Inferior parietal cortex (tissue), 1 donor: ENCODE measurements around the gene BRWD1.
"Not testable (repeated sequence)": the region's sequence is repeated elsewhere in the genome, so short reads cannot be mapped to it uniquely, and the experiment has no call there.

Source experiments
- DNase-seq: peaks from one replicate; pipeline ENCODE4 v3.0.0-alpha.2; 2016; ENCODE audit errors: extremely low spot score

Gene BRWD1

GRCh38 chr21:39173716-39174680 lies 139.4 kb downstream of the BRWD1 start:
- DNase-seq: no peak

- DNase-seq: no peak
Observed at GRCh38 chr21:39169906-39170305, 143.5 kb downstream of the BRWD1 start.

DNA sequence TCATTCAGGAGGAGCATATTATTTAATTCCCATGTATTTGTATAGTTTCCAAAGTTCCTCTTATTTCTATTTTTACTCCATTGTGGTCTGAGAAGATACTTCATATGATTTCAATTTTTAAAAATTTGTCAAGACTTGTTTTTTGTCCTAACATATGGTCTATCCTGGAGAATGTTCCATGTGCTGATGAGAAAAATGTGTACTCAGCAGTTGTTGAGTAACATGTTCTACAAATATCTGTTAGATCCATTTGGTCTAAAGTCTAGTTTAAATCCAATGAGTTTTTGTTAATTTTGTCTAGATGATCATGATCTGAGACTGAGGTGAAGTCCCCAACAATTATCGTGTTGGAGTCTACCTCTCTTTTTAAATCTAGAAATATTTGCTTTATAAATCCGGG lies 144.6 kb downstream of the BRWD1 start:
- no peak for DNase-seq

DNA sequence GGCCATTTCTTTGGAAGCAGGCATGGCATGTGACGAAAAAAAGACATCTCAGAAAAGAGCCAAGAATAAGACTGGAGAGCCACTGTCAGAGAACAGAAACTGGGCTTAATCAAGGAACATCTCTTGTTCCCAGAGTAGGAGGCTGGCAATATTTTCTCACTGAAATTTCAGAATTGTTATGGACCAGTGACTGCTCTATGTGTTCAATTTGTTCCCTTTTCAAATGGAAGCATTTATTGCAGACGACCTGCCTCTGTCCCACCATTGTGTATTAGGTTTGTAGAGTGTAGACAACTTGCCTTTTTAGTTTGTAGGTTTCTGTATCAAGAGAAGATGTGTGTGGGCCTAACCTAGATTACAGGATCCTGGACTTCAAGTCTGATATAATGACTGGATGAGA lies 148.9 kb downstream of the BRWD1 start:
- no peak for DNase-seq

GRCh38 chr21:39161064-39161463 lies 152.4 kb downstream of the BRWD1 start:
- DNase-seq: no peak

DNA sequence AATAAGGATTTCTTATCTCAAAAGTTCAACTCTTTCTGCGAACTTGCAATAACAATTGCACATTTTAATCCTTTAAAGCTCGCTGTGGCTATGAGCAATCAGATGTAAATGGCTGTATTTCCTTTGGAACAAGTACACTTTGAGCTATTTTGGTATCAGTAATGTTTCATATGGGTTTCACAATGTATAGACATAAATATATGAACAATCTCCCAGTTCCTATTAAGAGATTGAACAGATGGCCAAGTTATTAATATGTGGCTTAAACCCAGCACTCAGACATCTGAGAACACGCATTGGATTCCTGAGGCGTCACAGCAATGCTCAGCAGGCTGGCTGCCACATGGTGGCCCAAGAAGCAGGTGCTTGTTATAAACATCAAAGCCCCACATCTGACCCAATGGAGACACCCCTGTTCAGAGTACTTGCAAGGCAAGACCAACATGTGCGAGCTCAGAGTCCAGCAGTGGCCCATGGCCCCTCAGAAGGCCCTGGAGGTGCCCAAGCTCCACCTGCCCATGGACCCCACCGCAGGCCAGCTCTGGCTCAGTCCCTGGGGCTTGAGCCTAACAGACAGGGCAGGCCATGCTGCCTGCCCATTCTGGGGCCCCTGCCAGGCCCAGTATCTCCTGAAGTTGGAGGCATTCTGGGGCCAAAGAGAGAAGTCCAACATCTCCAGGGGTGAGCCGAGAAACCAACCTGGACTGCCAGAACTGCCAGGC lies 153.9 kb downstream of the BRWD1 start:
- no peak for DNase-seq

- DNase-seq: not testable (repeated sequence)
Observed at GRCh38 chr21:39157241-39157640, 156.2 kb downstream of the BRWD1 start.

DNA sequence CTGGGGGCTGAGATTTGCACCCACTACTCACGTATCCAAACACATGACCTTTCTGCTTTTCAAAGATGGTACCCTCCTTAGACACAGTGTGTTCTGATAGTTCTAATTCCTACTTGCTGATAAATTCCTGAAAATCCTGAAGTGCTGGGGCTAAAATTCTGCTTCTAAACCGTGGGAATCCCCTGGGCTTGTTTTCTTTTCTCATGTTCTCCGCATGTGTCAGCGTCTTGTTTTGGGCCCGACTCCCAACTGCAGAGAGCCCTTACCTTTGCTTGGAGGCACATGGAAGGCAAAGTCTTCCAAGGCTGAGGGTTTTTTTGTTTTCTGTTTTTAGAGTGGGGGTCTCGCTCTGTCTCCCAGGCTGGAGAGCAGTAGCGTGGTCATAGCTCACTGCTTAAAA lies 157.4 kb downstream of the BRWD1 start:
- no peak for DNase-seq

DNA sequence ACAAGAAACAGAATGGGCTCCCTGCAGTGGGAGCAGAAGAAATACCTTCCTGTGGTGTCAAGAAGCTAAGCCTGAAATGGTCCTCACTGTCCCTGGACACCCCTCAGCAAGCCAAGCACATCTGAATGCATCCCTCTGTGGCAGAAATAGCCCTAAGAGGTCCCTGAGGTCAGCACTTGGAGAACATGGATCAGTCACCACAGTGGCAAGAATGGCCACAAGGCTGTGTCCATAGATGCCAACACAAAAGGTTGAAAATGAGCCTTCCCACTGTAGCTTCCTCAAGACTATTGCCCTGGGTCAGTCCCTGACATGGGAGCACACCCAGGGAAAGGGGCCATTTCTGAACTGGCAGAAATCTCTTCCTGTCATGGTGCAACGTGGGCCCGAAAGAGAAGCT lies 157.9 kb downstream of the BRWD1 start:
- DNase-seq: no peak

DNA sequence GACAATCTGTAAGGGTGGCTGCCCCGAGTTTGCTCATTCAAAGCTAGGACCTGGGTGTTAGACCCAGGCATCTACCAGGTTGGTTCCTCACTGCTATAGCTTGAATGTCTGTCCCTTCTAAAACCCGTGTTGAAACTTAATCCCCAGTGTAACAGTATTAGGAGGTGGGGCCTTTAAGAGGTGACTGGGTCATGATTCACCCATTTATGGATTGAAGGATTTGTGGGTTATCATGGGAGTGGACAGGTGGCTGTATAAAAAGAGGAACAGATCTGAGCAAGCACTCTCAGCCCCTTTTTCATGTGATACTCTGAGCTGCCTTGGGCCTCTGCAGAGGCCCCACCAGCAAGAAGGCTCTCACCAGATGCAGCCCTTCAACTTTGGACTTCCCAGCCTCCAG lies 159.6 kb downstream of the BRWD1 start:
- no peak for DNase-seq

- no peak for DNase-seq
Observed at GRCh38 chr21:39153373-39153772, 160.1 kb downstream of the BRWD1 start.

DNA sequence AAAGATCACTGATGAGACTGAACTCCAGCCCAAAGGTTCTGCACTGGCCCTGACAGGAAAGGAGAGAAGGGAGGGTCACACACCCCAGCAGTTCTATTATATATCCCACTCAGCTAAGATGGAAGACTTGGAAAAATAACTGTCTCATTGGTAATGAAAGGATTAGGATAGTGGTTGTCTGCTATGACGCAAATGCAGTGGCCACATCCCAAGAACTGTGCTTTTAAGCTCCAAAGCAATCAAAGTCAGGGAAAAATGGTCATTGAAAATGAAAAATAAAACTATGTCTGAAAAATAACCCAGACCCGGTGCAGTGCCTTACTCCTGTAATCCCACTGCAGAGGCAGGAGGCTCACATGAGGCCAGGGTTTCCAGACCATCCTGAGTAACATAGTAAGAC lies 161.2 kb downstream of the BRWD1 start:
- no peak for DNase-seq

GRCh38 chr21:39150877-39151276 lies 162.6 kb downstream of the BRWD1 start:
- no peak for DNase-seq

- DNase-seq: no peak
Observed at GRCh38 chr21:39150316-39150715, 163.1 kb downstream of the BRWD1 start.

GRCh38 chr21:39149882-39150281 lies 163.6 kb downstream of the BRWD1 start:
- no peak for DNase-seq

- no peak for DNase-seq
Observed at GRCh38 chr21:39148975-39149374, 164.5 kb downstream of the BRWD1 start.

DNA sequence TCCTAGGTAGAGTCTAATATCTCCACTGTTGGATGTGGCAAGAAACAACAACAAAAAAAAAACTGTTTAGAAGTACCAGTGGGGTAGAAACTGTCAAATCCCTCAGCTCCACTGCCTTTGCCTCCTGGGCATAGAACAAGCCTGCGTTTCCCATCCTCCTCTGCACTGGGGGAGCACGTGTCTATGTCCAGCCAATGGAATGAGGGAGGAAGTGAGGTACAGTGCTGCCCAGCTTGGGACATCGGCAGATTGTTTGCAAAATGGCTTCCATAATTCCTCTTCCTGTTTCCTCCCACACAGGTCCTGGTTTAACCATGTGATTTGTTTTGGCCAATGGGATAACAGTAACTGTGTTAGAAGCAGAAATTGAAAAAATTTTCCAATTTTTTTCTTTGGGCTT lies 169.2 kb downstream of the BRWD1 start:
- no peak for DNase-seq

DNA sequence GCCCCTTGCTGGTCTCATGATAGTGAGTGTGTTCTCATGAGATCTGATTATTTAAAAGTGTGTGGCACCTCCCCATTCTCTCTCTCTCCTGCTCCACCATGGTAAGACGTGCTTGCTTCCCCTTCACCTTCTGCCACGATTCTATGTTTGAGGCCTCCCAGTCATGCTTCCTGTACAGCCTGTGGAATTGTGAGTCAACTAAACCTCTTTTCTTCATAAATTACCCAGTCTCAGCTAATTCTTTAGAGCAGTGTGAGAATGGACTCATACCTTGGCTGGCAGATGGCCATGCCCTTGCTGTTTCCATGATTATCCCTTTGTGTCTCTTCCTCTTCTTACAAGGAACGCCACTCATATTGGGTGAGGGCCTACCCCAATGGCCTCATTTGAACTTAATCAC lies 170.5 kb downstream of the BRWD1 start:
- no peak for DNase-seq

DNA sequence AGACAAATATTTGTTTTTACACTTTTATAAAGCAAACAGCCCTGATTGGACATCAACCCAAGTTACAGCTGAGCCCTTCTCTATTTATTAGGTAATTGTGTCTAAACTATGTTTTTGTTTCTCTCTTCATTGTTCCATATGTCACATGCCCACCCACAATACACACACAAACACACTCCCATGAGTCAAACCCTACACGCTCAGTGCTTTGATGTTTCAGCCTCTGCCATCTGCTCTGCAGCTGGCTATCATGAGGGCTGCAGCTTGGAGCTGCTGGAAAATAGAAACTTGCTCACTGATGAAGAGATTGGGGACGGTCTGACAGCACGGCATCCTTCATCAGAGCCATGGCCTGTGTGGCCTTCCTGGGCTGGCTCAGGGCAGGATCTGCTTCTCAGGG lies 171.9 kb downstream of the BRWD1 start:
- DNase-seq: no peak

DNA sequence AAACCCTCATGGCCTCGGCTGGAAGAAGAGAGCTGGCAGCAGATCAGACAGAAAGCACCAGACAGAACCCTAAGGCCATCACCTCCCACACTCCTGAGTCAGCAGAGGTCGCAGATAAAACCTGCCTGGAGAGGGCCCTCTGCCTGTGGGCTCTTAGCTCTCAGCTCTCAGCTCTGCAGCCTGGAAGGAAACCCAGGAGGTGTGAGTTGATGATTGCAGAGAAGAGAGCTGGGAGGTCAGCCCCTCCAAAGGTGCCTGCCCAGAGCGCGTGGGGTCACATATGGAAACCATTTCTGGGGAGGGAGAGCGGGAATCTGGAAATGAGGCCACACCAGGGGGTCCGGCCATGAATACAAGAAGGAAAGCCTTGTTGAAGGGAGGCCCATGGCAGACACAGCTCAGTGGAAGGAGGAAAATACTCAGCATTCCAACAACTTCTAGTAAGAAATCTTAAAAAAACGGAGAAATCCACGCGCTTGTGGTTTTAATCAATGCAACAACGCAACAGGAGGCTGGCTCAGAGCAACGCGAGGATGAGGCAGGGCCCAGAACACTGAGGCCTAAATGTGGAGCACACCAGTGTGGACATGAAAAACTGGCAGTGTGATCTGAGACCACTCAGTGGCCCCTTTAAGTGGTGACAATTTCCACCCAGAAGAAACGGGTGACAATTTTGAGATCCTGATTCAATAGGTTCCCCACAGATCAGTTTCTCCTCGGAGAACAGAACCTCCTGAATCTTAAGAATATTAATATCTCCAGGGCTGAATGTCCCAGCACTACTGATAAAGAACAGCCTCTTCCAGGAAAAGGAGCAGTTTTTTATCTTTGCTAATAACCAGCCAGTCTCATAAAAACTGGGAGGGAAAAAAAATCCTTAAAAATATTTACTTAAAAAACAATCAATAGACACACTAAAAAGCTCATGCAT lies 175.9 kb downstream of the BRWD1 start:
- no peak for DNase-seq

DNA sequence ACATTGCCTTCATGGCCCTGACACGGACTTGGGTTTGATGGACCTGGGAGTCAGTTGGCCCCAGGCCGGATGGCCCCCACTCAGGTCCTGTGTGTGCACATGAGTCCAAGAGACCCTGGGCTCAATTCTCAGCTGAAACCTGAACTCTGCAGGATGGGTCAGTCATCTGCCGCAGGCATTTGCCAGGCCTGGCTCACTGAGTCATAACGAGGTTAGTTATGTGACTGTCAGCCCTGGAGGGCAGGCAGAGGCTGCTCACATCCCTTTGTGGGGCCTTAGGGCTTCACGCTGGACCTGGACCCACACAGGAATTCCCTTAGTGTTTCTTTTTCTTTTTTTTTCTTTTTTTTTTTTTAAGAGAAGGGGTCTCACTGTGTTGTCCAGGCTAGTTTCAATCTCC lies 176.7 kb downstream of the BRWD1 start:
- DNase-seq: no peak

DNA sequence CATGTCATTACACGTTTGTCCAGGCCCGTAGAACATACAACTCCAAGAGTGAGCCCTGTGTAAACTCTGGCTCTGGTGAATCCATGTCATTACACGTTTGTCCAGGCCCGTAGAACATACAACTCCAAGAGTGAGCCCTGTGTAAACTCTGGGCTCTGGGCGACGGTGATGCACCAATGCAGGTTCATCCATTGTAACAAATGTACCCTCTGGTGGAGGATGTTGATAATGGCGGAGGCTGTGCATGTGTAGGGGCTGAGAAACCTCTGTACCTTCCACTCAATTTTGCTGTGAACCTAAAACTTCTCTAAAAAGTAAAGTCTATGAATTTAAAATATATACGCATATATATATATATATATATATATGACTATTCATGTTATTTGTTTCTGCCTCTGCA lies 177.3 kb downstream of the BRWD1 start:
- not testable (repeated sequence) for DNase-seq
